ENCODE measurements around the gene BIRC3.

GRCh38 chr11:102382384-102382783, 65.1 kb downstream of the BIRC3 start:
- TF ChIP-seq POLR2A (IDR thresholded peaks at IDR 0.05) (no peak), CTCF (IDR thresholded peaks at IDR 0.05) (no peak)
